ENCODE results near the gene LITAFD.

DNA sequence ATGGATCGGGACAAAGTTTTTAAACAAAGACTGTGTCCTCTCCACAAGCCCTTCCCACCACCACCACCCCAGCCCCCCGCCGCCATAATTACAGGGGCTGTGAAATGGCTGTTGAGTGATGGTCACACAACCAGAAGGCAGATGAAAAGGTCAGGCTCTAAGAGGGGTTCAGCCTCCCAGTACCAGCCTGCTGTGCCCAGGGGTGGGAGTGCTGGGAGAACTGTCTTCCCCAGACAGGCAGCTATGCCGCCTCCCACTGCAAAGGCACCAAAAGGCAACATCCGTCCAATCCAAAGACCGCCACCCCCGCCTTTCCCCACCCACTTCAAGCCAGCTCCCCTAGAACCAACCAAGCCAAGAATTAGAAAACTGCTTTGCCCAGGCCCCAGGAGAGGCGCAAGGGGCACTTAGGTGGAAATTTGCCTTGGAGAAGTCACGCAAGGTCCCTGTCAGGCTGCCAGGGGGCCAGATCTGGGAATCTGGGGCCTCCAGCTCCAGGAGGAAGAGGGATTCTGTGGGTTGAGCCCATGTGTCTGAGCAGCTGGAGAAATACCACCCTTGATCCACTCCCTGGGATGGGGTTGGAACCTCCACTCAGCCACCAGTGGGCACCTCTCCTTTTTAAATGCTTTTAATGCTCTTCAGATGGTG is 27.7 kb upstream of the LITAFD start:
- TF ChIP-seq CTCF (conservative IDR thresholded peaks at IDR 0.05) (no peak), EZH2 (IDR thresholded peaks at IDR 0.05; ENCODE audit: low read depth) (no peak)
